ENCODE data around the gene IL1RL1. TPM values are rescaled to one million over a fixed set of nuclear protein-coding genes. Genes with fewer than 3 reads are reported as not detected.
"Not testable (repeated sequence)": the region's sequence is repeated elsewhere in the genome, so short reads cannot be mapped to it uniquely, and the experiment has no call there.

Gene IL1RL1
- total RNA-seq, 4 donors from 2014 or later: 48.1 to 307 (median 62.3) TPM

DNA sequence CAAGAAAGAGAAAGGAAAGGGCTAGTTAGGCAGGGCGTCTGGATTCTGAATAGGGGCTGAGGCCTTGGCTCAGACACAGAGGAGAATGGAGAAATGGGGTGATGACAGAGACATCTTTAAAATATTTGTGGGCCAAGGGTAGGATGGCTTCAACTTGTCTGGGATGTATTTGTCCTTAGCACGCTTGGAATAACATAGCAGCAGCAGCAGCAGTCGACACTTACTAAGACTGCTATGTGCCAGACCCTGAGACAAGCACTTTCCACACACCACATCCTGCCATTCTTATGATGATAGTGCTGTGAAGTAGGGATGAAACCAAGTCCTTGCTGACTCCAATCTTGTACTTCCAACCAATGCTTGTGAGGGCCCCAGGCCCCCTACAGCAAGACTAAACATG, 2.6 kb downstream of the IL1RL1 start:
- TF ChIP-seq, protein P1, sequence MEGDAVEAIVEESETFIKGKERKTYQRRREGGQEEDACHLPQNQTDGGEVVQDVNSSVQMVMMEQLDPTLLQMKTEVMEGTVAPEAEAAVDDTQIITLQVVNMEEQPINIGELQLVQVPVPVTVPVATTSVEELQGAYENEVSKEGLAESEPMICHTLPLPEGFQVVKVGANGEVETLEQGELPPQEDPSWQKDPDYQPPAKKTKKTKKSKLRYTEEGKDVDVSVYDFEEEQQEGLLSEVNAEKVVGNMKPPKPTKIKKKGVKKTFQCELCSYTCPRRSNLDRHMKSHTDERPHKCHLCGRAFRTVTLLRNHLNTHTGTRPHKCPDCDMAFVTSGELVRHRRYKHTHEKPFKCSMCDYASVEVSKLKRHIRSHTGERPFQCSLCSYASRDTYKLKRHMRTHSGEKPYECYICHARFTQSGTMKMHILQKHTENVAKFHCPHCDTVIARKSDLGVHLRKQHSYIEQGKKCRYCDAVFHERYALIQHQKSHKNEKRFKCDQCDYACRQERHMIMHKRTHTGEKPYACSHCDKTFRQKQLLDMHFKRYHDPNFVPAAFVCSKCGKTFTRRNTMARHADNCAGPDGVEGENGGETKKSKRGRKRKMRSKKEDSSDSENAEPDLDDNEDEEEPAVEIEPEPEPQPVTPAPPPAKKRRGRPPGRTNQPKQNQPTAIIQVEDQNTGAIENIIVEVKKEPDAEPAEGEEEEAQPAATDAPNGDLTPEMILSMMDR (IDR thresholded peaks at IDR 0.05): no peak
- ATAC-seq (ENCODE audit: low FRiP score) (no peak), DNase-seq (ENCODE audit: low spot score) (no peak)

DNA sequence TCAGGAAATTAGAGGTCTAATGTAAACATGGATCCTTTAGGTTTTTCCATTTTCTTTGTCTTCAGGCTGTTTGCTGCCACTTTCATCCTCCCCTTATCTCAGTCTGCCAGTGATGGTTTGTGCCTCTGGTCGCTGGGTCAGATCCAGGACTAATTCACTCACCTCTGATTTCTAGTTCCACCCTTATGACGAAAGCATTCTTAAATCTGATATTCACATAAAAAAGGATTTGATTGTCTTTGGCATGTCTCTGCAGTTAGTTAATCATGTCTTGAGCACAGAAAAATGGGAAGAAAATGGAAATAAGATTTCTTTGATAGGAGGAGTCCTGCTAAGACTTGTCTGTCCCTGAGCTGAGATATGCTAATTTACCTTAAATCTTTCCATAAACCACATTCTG, 4.6 kb downstream of the IL1RL1 start:
- ATAC-seq (ENCODE audit: low FRiP score): no peak
- no peak for DNase-seq (ENCODE audit: low spot score)
- TF ChIP-seq, protein P1 (IDR thresholded peaks at IDR 0.05): no peak

DNA sequence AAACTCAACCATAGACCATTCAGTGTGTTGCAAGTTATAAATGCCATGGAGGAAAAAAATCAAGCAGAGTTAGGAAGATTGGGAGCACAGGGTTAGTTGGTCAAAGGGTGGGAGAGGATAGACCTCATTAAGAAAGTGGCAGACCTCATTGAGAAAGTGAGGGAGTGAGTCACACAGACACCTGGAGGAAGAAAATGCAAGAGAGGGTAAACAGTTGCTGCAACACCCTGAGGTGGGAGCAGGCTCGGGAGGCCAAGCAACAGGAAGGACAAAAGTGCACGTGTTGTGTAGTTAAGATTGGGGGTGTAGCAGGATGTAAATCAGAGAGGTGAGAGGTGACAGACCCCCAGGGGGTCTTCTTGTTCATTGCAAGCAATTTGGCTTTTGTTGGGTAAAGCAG, 6.4 kb downstream of the IL1RL1 start:
- no peak for ATAC-seq (ENCODE audit: low FRiP score)
- no peak for DNase-seq (ENCODE audit: low spot score)
- TF ChIP-seq, protein P1 (IDR thresholded peaks at IDR 0.05): no peak

DNA sequence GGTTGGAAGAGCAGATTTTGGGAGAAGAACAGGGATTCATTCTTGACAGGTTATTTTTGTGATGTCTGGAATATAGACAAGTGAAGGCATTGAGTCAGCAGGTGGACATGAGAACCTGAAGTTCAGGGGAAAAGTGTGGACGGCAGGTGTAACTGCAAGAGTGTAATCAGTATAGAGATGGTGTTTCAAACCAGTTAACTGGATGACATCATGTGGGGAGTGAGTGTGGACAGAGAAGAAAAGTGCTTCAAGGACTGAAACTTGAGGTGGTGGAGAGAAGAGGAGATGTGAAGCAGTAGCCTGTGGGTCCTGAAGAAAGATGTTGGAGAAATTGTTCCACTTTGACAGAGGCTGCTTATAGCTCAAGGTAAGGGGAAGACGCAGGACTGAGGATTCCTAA, 7.1 kb downstream of the IL1RL1 start:
- ATAC-seq (ENCODE audit: low FRiP score) (no peak), DNase-seq (ENCODE audit: low spot score) (no peak)
- TF ChIP-seq, protein P1 (IDR thresholded peaks at IDR 0.05): no peak

DNA sequence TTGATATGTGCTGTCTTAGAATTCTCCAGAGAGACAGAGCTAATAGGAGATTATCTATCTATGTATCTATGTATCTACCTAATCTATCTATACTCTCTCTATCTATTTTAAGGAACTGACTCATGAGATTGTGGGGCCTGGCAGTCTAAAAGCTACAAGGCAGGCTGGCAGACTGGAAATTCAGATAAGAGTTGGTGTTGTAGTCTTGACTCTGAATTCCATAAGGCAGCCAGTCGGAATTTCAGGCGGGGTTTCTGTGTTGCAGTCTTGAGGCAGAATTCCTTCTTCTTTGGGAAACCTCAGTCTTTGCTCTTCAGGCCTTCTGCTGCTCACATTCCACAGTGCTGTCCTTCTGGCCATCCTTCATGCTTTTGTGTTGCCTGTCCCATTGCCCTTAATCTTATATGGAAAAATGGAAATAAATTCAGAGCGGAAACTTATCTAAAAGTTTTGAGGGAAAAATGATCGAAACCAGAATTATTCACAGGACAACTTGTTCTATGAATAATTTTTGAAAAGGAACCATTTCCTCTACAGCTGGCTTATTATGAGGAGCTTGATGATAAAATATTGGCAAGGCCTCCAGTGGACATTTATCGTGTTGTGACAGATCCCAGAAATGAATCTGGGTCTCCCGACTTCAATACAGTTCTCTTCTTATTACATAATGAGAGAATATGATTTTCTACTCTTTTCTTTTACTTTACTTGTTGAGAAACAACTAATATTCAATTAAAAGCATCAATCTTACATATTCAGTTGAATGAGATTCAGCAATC, 10.8 kb downstream of the IL1RL1 start:
- TF ChIP-seq, protein P1 (IDR thresholded peaks at IDR 0.05): no peak
- DNase-seq (ENCODE audit: low spot score): no peak
- no peak for ATAC-seq (ENCODE audit: low FRiP score)

DNA sequence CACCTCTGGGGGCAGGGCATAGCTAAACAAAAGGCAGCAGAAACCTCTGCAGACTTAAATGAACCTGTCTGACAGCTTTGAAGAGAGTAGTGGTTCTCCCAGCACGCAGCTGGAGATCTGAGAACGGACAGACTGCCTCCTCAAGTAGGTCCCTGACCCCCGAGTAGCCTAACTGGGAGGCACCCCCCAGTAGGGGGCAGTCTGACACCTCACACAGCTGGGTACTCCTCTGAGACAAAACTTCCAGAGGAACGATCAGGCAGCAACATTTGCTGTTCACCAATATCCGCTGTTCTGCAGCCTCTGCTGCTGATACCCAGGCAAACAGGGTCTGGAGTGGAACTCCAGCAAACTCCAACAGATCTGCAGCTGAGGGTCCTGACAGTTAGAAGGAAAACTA, 13.6 kb downstream of the IL1RL1 start:
- not testable (repeated sequence) for ATAC-seq (ENCODE audit: low FRiP score)

DNA sequence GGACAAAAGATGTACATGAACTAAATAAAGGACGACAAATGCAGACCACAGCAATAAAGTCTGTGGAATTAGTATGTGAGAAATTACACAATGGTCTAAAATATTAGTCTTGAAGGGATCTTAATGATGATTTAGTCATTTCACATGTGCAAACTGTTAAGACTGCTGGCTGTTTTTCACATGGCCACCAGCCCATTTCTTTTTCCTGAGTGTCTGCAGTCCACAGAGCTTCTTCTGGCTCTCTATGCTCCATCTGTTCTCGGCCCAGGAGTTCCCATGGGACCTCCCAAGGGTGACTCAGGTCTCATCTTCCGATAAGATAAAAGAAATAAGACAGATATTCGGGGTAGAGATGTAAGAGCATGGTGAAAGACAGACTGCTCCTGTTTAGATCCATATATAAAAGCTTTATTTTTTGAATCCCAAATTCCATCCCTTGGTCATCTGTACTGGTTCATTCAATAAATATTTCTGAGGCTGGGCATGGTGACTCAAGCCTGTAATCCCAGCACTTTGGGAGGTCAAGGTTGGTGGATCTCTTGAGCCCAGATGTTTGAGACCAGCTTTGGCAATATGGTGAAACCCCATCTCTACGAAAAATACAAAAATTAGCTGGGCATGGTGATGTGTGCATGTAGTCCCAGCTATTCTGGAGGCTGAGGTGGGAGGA, 20.1 kb downstream of the IL1RL1 start:
- TF ChIP-seq, protein P1 (IDR thresholded peaks at IDR 0.05): no peak
- no peak for DNase-seq (ENCODE audit: low spot score)
- peak; percentile 24 for ATAC-seq (ENCODE audit: low FRiP score)

More for the DNA sequence above, 13.6 kb downstream of the IL1RL1 start:
- not testable (repeated sequence) for DNase-seq (ENCODE audit: low spot score)

Data from omental fat pad (tissue), 4 donors.